Endometrium (tissue), 2 donors: ENCODE data around the gene CD63.

Source experiments
- FAIRE-seq: peaks from 2 replicates; lab custom pipeline; 2012; peaks lifted over from hg19 to GRCh38; lab: Jason Lieb, UNC
- donor health status: control.
- donor health status: control.

The CD63 gene

GRCh38 chr12:55704824-55705718, 23.7 kb downstream of the CD63 start:
- FAIRE-seq, result no peak

GRCh38 chr12:55703901-55704761, 24.7 kb downstream of the CD63 start:
- no peak for FAIRE-seq

GRCh38 chr12:55703288-55703687, 25.5 kb downstream of the CD63 start:
- FAIRE-seq, result no peak

- no peak for FAIRE-seq
Measured at GRCh38 chr12:55702861-55703260, 25.9 kb downstream of the CD63 start.

GRCh38 chr12:55700255-55701018, 28.4 kb downstream of the CD63 start:
- no peak for FAIRE-seq

- FAIRE-seq, result no peak
Measured at GRCh38 chr12:55699471-55700055, 29.2 kb downstream of the CD63 start.

GRCh38 chr12:55698965-55699364, 29.8 kb downstream of the CD63 start:
- no peak for FAIRE-seq

GRCh38 chr12:55698241-55698955, 30.4 kb downstream of the CD63 start:
- no peak for FAIRE-seq

- no peak for FAIRE-seq
Measured at GRCh38 chr12:55697686-55698085, 31.1 kb downstream of the CD63 start.

GRCh38 chr12:55696796-55697462, 31.9 kb downstream of the CD63 start:
- FAIRE-seq, result no peak

GRCh38 chr12:55696141-55696540, 32.7 kb downstream of the CD63 start:
- no peak for FAIRE-seq

- FAIRE-seq, result no peak
Measured at GRCh38 chr12:55695349-55695748, 33.5 kb downstream of the CD63 start.

- no peak for FAIRE-seq
Measured at GRCh38 chr12:55694651-55695050, 34.2 kb downstream of the CD63 start.

- FAIRE-seq, result no peak
Measured at GRCh38 chr12:55694188-55694515, 34.7 kb downstream of the CD63 start.

- no peak for FAIRE-seq
Measured at GRCh38 chr12:55693323-55694187, 35.3 kb downstream of the CD63 start.

- no peak for FAIRE-seq
Measured at GRCh38 chr12:55692631-55693322, 36.0 kb downstream of the CD63 start.

GRCh38 chr12:55688716-55689655, 39.8 kb downstream of the CD63 start:
- FAIRE-seq, result no peak

GRCh38 chr12:55687746-55688145, 41.1 kb downstream of the CD63 start:
- FAIRE-seq, result no peak
